Activated B cell treated with CpG ODN at 0.5 μM for 24 hours (primary cell): ENCODE measurements around the gene AFF4. TPM values are rescaled to one million over a fixed set of nuclear protein-coding genes. Genes with fewer than 3 reads are reported as not detected.

Source experiments
- ATAC-seq: fragments of 200-7000 bp; cut with Tn5 transposase; one replicate; pipeline ENCODE4 v1.10.0; 2021; ENCODE audit warnings: low read depth, mild to moderate bottlenecking, moderate library complexity
- CTCF ChIA-PET: fragments of 350-600 bp; sonication (Branson Sonifier 250); formaldehyde crosslinking; loops from one replicate; lab custom pipeline; 2021; ENCODE audit warnings: antibody characterized with exemption; lab: Charles Lee
- POLR2A ChIA-PET: fragments of 350-600 bp; sonication (Branson Sonifier 250); formaldehyde crosslinking; loops from one replicate; lab custom pipeline; 2021; ENCODE audit warnings: antibody characterized with exemption; lab: Charles Lee
- DNase-seq: peaks from one replicate; pipeline ENCODE4 v3.0.0; 2022
- H3K27ac Mint-ChIP-seq: one replicate; pipeline ENCODE4 v1.8.0; 2020; ENCODE audit warnings: mixed read lengths
- H3K27me3 Mint-ChIP-seq: one replicate; pipeline ENCODE4 v1.8.0; 2021; ENCODE audit warnings: mixed read lengths
- H3K36me3 Mint-ChIP-seq: one replicate; pipeline ENCODE4 v1.8.0; 2021; ENCODE audit warnings: low read depth, mixed read lengths
- H3K4me1 Mint-ChIP-seq: one replicate; pipeline ENCODE4 v1.8.0; 2021; ENCODE audit warnings: mixed read lengths
- H3K4me3 Mint-ChIP-seq: one replicate; pipeline ENCODE4 v1.8.0; 2020; ENCODE audit warnings: mild to moderate bottlenecking, mixed read lengths
- H3K9me3 Mint-ChIP-seq: one replicate; pipeline ENCODE4 v1.8.0; 2020; ENCODE audit warnings: mixed read lengths
- CTCF ChIP-seq: fragments of 200-600 bp; IDR thresholded peaks from one replicate; pipeline ENCODE4 v1.8.0; 2022; ENCODE audit warnings: antibody characterized with exemption, mild to moderate bottlenecking
- intact Hi-C: fragments of 100-400 bp; cut with micrococcal nuclease; formaldehyde crosslinking; loops from one replicate; pipeline ENCODE4 v1.15.1; 2024
- total RNA-seq: library from RNA; stranded (reverse); gene quantifications from 2 replicates; pipeline ENCODE4 v1.2.3, GENCODE V29; 2022

The AFF4 gene
- total RNA-seq, 1 donor from 2014 or later = 51.8 TPM

GRCh38 chr5:132830436-132831094 lies 132.9 kb downstream of the AFF4 start, which contains the start of gene SHROOM1:
Gene SHROOM1 (minus strand): TSS chr5:132830647. CDS start chr5:132826140, 4,507 bp downstream.
- intact Hi-C loops = loop anchor here (1.0 to 2.0 kb wide), 3 partner anchors 18 to 53 kb away; partner anchors contain the start of genes GDF9, SOWAHA and UQCRQ
- Mint-ChIP-seq H3K4me1 (peaks cover 14% of the 10 kb centered on the region), H3K9me3 (no peaks in the 10 kb centered on the region), H3K4me3 (peak within 1 kb of the TSS; percentile 91), H3K27ac (peak within 1 kb of the TSS; percentile 41), H3K27me3 (peaks cover 22% of the 10 kb centered on the region), H3K36me3 (no peaks in the 10 kb centered on the region)
- ATAC-seq (peak; percentile 50), DNase-seq (peak; percentile 48)
- TF ChIP-seq CTCF = no peak
- CTCF ChIA-PET = interaction anchor here (0.6 to 1.3 kb wide), 3 partner anchors 36 to 446 kb away, joined by 3 to 8 read pairs (median 4); partner anchors contain the start of genes GDF9 and UQCRQ
- POLR2A ChIA-PET = interaction anchor here (1.7 kb wide), 1 partner anchor 53 kb away, joined by 5 read pairs; no protein-coding TSS in a partner anchor

- POLR2A ChIA-PET = interaction anchor here (1.7 kb wide), 1 partner anchor 53 kb away, joined by 5 read pairs; no protein-coding TSS in a partner anchor
Observed at GRCh38 chr5:132829742-132830435, 133.5 kb downstream of the AFF4 start.

GRCh38 chr5:132828846-132829494 lies 134.5 kb downstream of the AFF4 start:
- Mint-ChIP-seq H3K27me3 (peaks cover 32% of the 10 kb centered on the region), H3K4me1 (peaks cover 14% of the 10 kb centered on the region), H3K36me3 (no peaks in the 10 kb centered on the region), H3K4me3 (peak overlapping the region; percentile 91), H3K9me3 (no peaks in the 10 kb centered on the region), H3K27ac (no peak overlapping the region)
- TF ChIP-seq CTCF = no peak
- ATAC-seq (no peak), DNase-seq (no peak)
- CTCF ChIA-PET = interaction anchor here (0.9 to 2.7 kb wide), 5 partner anchors 9 to 54 kb away, joined by 3 to 16 read pairs (median 5); no protein-coding TSS in a partner anchor
- POLR2A ChIA-PET = interaction anchor here (0.6 to 1.7 kb wide), 2 partner anchors 9 to 54 kb away, joined by 3 to 5 read pairs; no protein-coding TSS in a partner anchor
- intact Hi-C loops = no loop called here

More at GRCh38 chr5:132829742-132830435, 133.5 kb downstream of the AFF4 start:
- TF ChIP-seq CTCF = peak; percentile 27
- DNase-seq (peak; percentile 78), ATAC-seq (peak; percentile 86)
- H3K4me1 Mint-ChIP-seq = peaks cover 14% of the 10 kb centered on the region
- H3K4me3 Mint-ChIP-seq = peak overlapping the region; percentile 91
- H3K36me3 Mint-ChIP-seq = no peaks in the 10 kb centered on the region
- no peaks in the 10 kb centered on the region for H3K9me3 Mint-ChIP-seq
- intact Hi-C loops = loop anchor here (1.0 to 2.0 kb wide), 3 partner anchors 17 to 53 kb away; partner anchors contain the start of genes GDF9, SOWAHA and UQCRQ
- CTCF ChIA-PET = interaction anchor here (0.6 to 2.3 kb wide), 6 partner anchors 10 to 445 kb away, joined by 3 to 16 read pairs (median 4); partner anchors contain the start of genes GDF9 and UQCRQ
- peaks cover 24% of the 10 kb centered on the region for H3K27me3 Mint-ChIP-seq
- peak overlapping the region; percentile 41 for H3K27ac Mint-ChIP-seq

GRCh38 chr5:132827943-132828673 lies 135.3 kb downstream of the AFF4 start:
- peak overlapping the region; percentile 7 for H3K4me3 Mint-ChIP-seq
- no peaks in the 10 kb centered on the region for H3K9me3 Mint-ChIP-seq
- H3K4me1 Mint-ChIP-seq = peaks cover 14% of the 10 kb centered on the region
- DNase-seq = no peak
- TF ChIP-seq CTCF = no peak
- peaks cover 36% of the 10 kb centered on the region for H3K27me3 Mint-ChIP-seq
- POLR2A ChIA-PET = interaction anchor here (0.6 kb wide), 1 partner anchor 8 kb away, joined by 3 read pairs; no protein-coding TSS in a partner anchor
- CTCF ChIA-PET = interaction anchor here (1.2 to 2.7 kb wide), 3 partner anchors 10 to 55 kb away, joined by 4 to 16 read pairs (median 12); no protein-coding TSS in a partner anchor
- intact Hi-C loops = no loop called here
- no peak for ATAC-seq
- H3K27ac Mint-ChIP-seq = no peak overlapping the region
- no peaks in the 10 kb centered on the region for H3K36me3 Mint-ChIP-seq
